H9 (cell line): ENCODE results near the gene FLT1. TPM values are rescaled to one million over a fixed set of nuclear protein-coding genes. Genes with fewer than 3 reads are reported as not detected.
A peak's percentile ranks its signal among the peaks of the same experiment; 100 is the strongest.

Experiments used
- DNase-seq: peaks from one replicate; pipeline ENCODE4 v3.0.0-alpha.2; 2017
- H2AFZ ChIP-seq: one replicate; pipeline ENCODE4 v1.6.1; 2013; ENCODE audit warnings: mild to moderate bottlenecking, low read length, control low read depth, moderate library complexity
- H2AK5ac ChIP-seq: 2 replicates; pipeline ENCODE4 v1.6.1; 2013; ENCODE audit warnings: low read length, control low read depth, mixed read lengths; ENCODE audit not compliant: insufficient read length
- H2BK120ac ChIP-seq: one replicate; pipeline ENCODE4 v1.6.1; 2013; ENCODE audit warnings: low read depth, mild to moderate bottlenecking, low read length, control low read depth, inconsistent platforms; ENCODE audit not compliant: poor library complexity, severe bottlenecking
- H2BK12ac ChIP-seq: 2 replicates; pipeline ENCODE4 v1.6.1; 2013; ENCODE audit warnings: low read length, control low read depth, mixed read lengths, low read depth; ENCODE audit not compliant: insufficient read length
- H2BK15ac ChIP-seq: 2 replicates; pipeline ENCODE4 v1.6.1; 2013; ENCODE audit warnings: low read depth, low read length, control low read depth
- H2BK20ac ChIP-seq: one replicate; pipeline ENCODE4 v1.6.1; 2013; ENCODE audit warnings: low read depth, mild to moderate bottlenecking, low read length, control low read depth, inconsistent platforms; ENCODE audit not compliant: poor library complexity, severe bottlenecking
- H2BK5ac ChIP-seq: 2 replicates; pipeline ENCODE4 v1.6.1; 2013; ENCODE audit warnings: low read length, control low read depth, mixed read lengths; ENCODE audit not compliant: insufficient read length
- H3K14ac ChIP-seq: 2 replicates; pipeline ENCODE4 v1.6.1; 2013; ENCODE audit warnings: low read length, control low read depth; ENCODE audit not compliant: insufficient read depth
- H3K18ac ChIP-seq: 2 replicates; pipeline ENCODE4 v1.6.1; 2013; ENCODE audit warnings: low read depth, mild to moderate bottlenecking, mixed read lengths, low read length, control low read depth; ENCODE audit not compliant: insufficient read length
- H3K23ac ChIP-seq: 2 replicates; pipeline ENCODE4 v1.6.1; 2013; ENCODE audit warnings: low read length, control low read depth, mixed read lengths, low read depth; ENCODE audit not compliant: insufficient read length
- H3K23me2 ChIP-seq: 2 replicates; pipeline ENCODE4 v1.6.1; 2013; ENCODE audit warnings: low read depth, mild to moderate bottlenecking, mixed read lengths, low read length, control low read depth; ENCODE audit not compliant: insufficient read length, poor library complexity, severe bottlenecking
- H3K27ac ChIP-seq: 2 replicates; pipeline ENCODE4 v1.5.1; 2013; ENCODE audit warnings: low read length, control low read depth, mixed read lengths, low read depth; ENCODE audit not compliant: insufficient read length
- H3K27me3 ChIP-seq: 2 replicates; pipeline ENCODE4 v1.6.1; 2013; ENCODE audit warnings: low read length, control low read depth, inconsistent platforms; ENCODE audit not compliant: insufficient read depth
- H3K4ac ChIP-seq: 2 replicates; pipeline ENCODE4 v1.6.1; 2013; ENCODE audit warnings: low read depth, mild to moderate bottlenecking, control low read depth, inconsistent platforms, low read length, moderate library complexity
- H3K4me1 ChIP-seq: 2 replicates; pipeline ENCODE4 v1.6.1; 2013; ENCODE audit warnings: low read length, control low read depth, inconsistent platforms; ENCODE audit not compliant: insufficient read depth
- H3K4me2 ChIP-seq: 2 replicates; pipeline ENCODE4 v1.6.1; 2013; ENCODE audit warnings: low read length, control low read depth, mixed read lengths; ENCODE audit not compliant: insufficient read length, insufficient read depth
- H3K56ac ChIP-seq: 2 replicates; pipeline ENCODE4 v1.6.1; 2013; ENCODE audit warnings: low read depth, mild to moderate bottlenecking, mixed read lengths, low read length, control low read depth; ENCODE audit not compliant: insufficient read length
- H3K79me1 ChIP-seq: 2 replicates; pipeline ENCODE4 v1.6.1; 2013; ENCODE audit warnings: low read depth, mild to moderate bottlenecking, moderate library complexity, low read length, control low read depth, inconsistent platforms; ENCODE audit not compliant: insufficient read depth, poor library complexity, severe bottlenecking
- H3K79me2 ChIP-seq: 2 replicates; pipeline ENCODE4 v1.6.1; 2013; ENCODE audit warnings: low read length, control low read depth, inconsistent platforms; ENCODE audit not compliant: insufficient read depth
- H3K9ac ChIP-seq: 2 replicates; pipeline ENCODE4 v1.6.1; 2013; ENCODE audit warnings: low read length, control low read depth, mixed read lengths; ENCODE audit not compliant: insufficient read length; ENCODE audit errors: extremely low read depth
- H3K9me3 ChIP-seq: one replicate; pipeline ENCODE4 v1.6.1; 2013; ENCODE audit warnings: low read depth, low read length, inconsistent platforms; ENCODE audit not compliant: control insufficient read depth
- H3T11ph ChIP-seq: one replicate; pipeline ENCODE4 v1.6.1; 2013; ENCODE audit warnings: mild to moderate bottlenecking, low read length, control low read depth, inconsistent platforms
- H4K20me1 ChIP-seq: one replicate; pipeline ENCODE4 v1.6.1; 2013; ENCODE audit not compliant: control insufficient read depth, insufficient read length, insufficient read depth
- H4K5ac ChIP-seq: 2 replicates; pipeline ENCODE4 v1.6.1; 2013; ENCODE audit warnings: low read depth, mild to moderate bottlenecking, mixed read lengths, low read length, control low read depth; ENCODE audit not compliant: insufficient read length
- H4K8ac ChIP-seq: replicated peaks from 2 replicates; pipeline ENCODE4 v1.6.1; 2013; ENCODE audit warnings: low read length, control low read depth, mixed read lengths, low read depth; ENCODE audit not compliant: insufficient read length
- H4K91ac ChIP-seq: 2 replicates; pipeline ENCODE4 v1.6.1; 2013; ENCODE audit warnings: low read depth, mild to moderate bottlenecking, moderate library complexity, mixed read lengths, low read length, control low read depth; ENCODE audit not compliant: insufficient read length
- H3K27ac Mint-ChIP-seq, 3 experiments: 2 replicates in 2 of 3; 3 replicates in 1 of 3; pipeline ENCODE4 v1.8.0; 2020 to 2021; ENCODE audit warnings: mixed read lengths in 3 of 3, mild to moderate bottlenecking in 1 of 3, moderate library complexity in 1 of 3
- H3K27me3 Mint-ChIP-seq: 2 replicates; pipeline ENCODE4 v1.8.0; 2021; ENCODE audit warnings: low read depth, mild to moderate bottlenecking, moderate library complexity, mixed read lengths
- H3K36me3 Mint-ChIP-seq, 3 experiments: 2 replicates in 2 of 3; 3 replicates in 1 of 3; pipeline ENCODE4 v1.8.0; 2020 to 2021; ENCODE audit warnings: low read depth in 3 of 3, mixed read lengths in 3 of 3; ENCODE audit not compliant: insufficient read depth in 1 of 3
- H3K4me1 Mint-ChIP-seq, 2 experiments: 2 replicates each; pipeline ENCODE4 v1.8.0; 2020; ENCODE audit warnings: mixed read lengths in 2 of 2
- H3K4me3 Mint-ChIP-seq, 2 experiments: 2 replicates in 1 of 2; 3 replicates in 1 of 2; pipeline ENCODE4 v1.8.0; 2020 to 2021; ENCODE audit warnings: mild to moderate bottlenecking in 2 of 2, mixed read lengths in 2 of 2, moderate library complexity in 1 of 2
- H3K9me3 Mint-ChIP-seq, 2 experiments: 2 replicates in 1 of 2; 3 replicates in 1 of 2; pipeline ENCODE4 v1.8.0; 2020; ENCODE audit warnings: mild to moderate bottlenecking in 2 of 2, mixed read lengths in 2 of 2, moderate library complexity in 1 of 2
- WGBS: extraction: QIAGEN DNeasy Blood & Tissue Kit; methylation state at CpG from one replicate; pipeline ENCODE4 v1.1.7; 2013; ENCODE audit warnings: missing lambda C conversion rate, low lambda C conversion rate, mixed read lengths; ENCODE audit not compliant: insufficient read length; ENCODE audit errors: extremely low coverage; 5-methylcytosine and 5-hydroxymethylcytosine counted together
- long read RNA-seq: library from polyadenylated mRNA; unstranded; transcript quantifications from one replicate; pipeline ENCODE4 v2.0.0, GENCODE V29; 2020
- total RNA-seq: library from RNA; stranded (reverse); gene quantifications from 2 replicates; pipeline ENCODE4 v1.2.1, GENCODE V29; 2021
- TF ChIP-seq, protein P1 (sequence below): fragments of 200-600 bp; sonication (generic); conservative IDR thresholded peaks from 3 replicates; pipeline ENCODE4 v1.8.0; 2021; ENCODE audit warnings: antibody characterized with exemption, mild to moderate bottlenecking

FLT1 gene, protein sequence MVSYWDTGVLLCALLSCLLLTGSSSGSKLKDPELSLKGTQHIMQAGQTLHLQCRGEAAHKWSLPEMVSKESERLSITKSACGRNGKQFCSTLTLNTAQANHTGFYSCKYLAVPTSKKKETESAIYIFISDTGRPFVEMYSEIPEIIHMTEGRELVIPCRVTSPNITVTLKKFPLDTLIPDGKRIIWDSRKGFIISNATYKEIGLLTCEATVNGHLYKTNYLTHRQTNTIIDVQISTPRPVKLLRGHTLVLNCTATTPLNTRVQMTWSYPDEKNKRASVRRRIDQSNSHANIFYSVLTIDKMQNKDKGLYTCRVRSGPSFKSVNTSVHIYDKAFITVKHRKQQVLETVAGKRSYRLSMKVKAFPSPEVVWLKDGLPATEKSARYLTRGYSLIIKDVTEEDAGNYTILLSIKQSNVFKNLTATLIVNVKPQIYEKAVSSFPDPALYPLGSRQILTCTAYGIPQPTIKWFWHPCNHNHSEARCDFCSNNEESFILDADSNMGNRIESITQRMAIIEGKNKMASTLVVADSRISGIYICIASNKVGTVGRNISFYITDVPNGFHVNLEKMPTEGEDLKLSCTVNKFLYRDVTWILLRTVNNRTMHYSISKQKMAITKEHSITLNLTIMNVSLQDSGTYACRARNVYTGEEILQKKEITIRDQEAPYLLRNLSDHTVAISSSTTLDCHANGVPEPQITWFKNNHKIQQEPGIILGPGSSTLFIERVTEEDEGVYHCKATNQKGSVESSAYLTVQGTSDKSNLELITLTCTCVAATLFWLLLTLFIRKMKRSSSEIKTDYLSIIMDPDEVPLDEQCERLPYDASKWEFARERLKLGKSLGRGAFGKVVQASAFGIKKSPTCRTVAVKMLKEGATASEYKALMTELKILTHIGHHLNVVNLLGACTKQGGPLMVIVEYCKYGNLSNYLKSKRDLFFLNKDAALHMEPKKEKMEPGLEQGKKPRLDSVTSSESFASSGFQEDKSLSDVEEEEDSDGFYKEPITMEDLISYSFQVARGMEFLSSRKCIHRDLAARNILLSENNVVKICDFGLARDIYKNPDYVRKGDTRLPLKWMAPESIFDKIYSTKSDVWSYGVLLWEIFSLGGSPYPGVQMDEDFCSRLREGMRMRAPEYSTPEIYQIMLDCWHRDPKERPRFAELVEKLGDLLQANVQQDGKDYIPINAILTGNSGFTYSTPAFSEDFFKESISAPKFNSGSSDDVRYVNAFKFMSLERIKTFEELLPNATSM (N-terminal part only)
- 83.4 and 84.1 TPM in 2 replicates for total RNA-seq
- long read RNA-seq, full-length matches to known transcripts = 5 of 42 reads
- long read RNA-seq, partial matches to known transcripts = 24 of 42 reads
- long read RNA-seq, other reads (novel, unspliced or antisense) = 13 of 42 reads

DNA sequence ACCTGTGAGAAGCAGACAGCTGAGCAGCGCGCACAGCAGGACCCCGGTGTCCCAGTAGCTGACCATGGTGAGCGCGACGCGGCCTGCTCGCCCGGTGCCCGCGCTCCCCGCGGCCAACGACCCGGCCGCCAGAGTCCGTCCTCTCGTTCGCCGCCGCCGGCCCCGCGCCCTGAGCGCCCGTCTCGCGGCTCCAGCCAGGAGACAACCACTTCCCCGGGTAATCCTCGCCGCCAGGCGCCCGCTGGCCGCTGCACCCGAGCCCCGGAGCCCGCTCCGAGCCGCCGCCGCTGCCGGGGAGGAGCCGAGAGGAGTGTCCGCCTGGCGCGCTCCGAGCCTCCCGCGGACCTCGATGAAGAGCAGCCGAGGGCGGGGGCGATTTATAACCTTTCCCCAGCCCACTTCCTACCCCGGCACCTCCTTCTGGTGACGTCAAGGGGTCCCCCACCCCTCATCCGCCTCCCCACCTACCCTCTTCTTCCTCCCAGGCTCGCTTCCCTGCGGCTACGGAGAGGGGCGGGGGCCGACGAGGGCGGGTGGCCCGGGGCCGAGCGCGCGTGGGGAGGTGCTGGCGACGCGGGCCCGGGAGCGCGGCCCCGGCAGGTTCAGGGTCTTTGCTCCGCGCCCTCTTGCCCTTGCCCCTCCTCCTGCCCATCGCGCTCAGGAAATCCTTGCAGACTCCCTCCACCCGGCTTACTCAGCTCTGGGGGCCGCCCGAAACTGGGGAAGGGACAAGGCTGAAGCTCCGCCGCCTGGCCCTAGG lies at the start of gene FLT1:
Gene FLT1, minus strand, starts transcription at position 351 of the 760 bp plus-strand sequence. Its CDS starts 285 bp downstream, at position 66.
- Histone ChIP-seq H2BK120ac (no peak within 1 kb of the TSS), H3K79me2 (peaks cover 30% of the 10 kb centered on the region; the same call in 1 of the 2 replicates), H3K4me1 (peaks cover 9% of the 10 kb centered on the region; the same call in 1 of the 2 replicates), H4K91ac (no peak within 1 kb of the TSS), H4K20me1 (no peaks in the 10 kb centered on the region), H4K8ac (no peak within 1 kb of the TSS), H2AK5ac (no peak within 1 kb of the TSS), H2BK5ac (no peak within 1 kb of the TSS), H3K79me1 (peaks cover 2% of the 10 kb centered on the region), H3T11ph (no peak within 1 kb of the TSS), H3K27ac (no peak within 1 kb of the TSS), H3K4me2 (peak within 1 kb of the TSS; percentile 89), H4K5ac (no peak within 1 kb of the TSS), H2AFZ (no peak within 1 kb of the TSS), H3K23ac (no peak within 1 kb of the TSS), H3K27me3 (no peaks in the 10 kb centered on the region; the same call in 1 of the 2 replicates), H3K56ac (no peak within 1 kb of the TSS), H3K23me2 (peaks cover 27% of the 10 kb centered on the region), H3K18ac (no peak within 1 kb of the TSS), H3K9ac (peak within 1 kb of the TSS; percentile 76), H2BK20ac (no peak within 1 kb of the TSS), H3K4ac (no peak within 1 kb of the TSS), H2BK15ac (no peak within 1 kb of the TSS), H3K14ac (peak within 1 kb of the TSS; percentile 80; the same call in 1 of the 2 replicates), H2BK12ac (no peak within 1 kb of the TSS), H3K9me3 (no peaks in the 10 kb centered on the region)
- peaks cover 47 to 59% of the 10 kb centered on the region in 2 experiments for H3K4me1 Mint-ChIP-seq
- no CpG with 5 or more reads among the region's 84 CpGs for WGBS
- peak within 1 kb of the TSS in 1 of 3 experiments; percentile 57; a peak in 2 of 7 replicates for H3K27ac Mint-ChIP-seq
- TF ChIP-seq, protein P1, sequence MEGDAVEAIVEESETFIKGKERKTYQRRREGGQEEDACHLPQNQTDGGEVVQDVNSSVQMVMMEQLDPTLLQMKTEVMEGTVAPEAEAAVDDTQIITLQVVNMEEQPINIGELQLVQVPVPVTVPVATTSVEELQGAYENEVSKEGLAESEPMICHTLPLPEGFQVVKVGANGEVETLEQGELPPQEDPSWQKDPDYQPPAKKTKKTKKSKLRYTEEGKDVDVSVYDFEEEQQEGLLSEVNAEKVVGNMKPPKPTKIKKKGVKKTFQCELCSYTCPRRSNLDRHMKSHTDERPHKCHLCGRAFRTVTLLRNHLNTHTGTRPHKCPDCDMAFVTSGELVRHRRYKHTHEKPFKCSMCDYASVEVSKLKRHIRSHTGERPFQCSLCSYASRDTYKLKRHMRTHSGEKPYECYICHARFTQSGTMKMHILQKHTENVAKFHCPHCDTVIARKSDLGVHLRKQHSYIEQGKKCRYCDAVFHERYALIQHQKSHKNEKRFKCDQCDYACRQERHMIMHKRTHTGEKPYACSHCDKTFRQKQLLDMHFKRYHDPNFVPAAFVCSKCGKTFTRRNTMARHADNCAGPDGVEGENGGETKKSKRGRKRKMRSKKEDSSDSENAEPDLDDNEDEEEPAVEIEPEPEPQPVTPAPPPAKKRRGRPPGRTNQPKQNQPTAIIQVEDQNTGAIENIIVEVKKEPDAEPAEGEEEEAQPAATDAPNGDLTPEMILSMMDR = no peak
- H3K4me3 Mint-ChIP-seq = peak within 1 kb of the TSS; percentile 89 to 94
- H3K27me3 Mint-ChIP-seq = peaks cover 21% of the 10 kb centered on the region
- peak; percentile 82 for DNase-seq
- peaks cover 0 to 1% of the 10 kb centered on the region in 2 experiments; a peak in 2 of 5 replicates for H3K9me3 Mint-ChIP-seq
- peaks cover 11 to 15% (median 13%) of the 10 kb centered on the region in 3 experiments; a peak in 6 of 7 replicates for H3K36me3 Mint-ChIP-seq
